HG02759 (cell line): ENCODE measurements around the gene GREB1.

ENCODE experiments used
- ATAC-seq: cut with Tn5 transposase; IDR thresholded peaks from one replicate; pipeline ENCODE4 v1.9.1; 2021; ENCODE audit warnings: mild to moderate bottlenecking, moderate library complexity; ENCODE audit not compliant: unreplicated experiment

The GREB1 gene

DNA sequence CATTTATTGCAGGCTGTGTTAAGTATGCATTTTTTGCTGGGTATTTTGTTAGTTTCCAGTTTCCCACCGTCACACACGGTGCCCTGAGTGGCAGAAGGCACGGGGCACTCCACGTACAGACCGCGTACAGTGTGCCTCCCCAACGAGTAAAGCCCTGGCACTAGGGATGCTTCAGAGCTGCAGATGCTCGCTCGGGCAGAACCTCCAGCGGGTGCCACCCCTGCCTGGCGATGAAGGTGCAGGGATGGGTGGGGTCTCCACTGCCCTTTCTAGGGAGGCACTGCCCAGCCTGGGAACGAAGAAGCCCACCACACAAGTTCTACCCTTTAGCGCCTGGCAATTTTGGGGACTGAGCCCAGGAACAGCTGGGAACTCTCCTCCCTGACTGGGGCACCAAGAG lies 4.1 kb downstream of the GREB1 start:
- no peak for ATAC-seq

DNA sequence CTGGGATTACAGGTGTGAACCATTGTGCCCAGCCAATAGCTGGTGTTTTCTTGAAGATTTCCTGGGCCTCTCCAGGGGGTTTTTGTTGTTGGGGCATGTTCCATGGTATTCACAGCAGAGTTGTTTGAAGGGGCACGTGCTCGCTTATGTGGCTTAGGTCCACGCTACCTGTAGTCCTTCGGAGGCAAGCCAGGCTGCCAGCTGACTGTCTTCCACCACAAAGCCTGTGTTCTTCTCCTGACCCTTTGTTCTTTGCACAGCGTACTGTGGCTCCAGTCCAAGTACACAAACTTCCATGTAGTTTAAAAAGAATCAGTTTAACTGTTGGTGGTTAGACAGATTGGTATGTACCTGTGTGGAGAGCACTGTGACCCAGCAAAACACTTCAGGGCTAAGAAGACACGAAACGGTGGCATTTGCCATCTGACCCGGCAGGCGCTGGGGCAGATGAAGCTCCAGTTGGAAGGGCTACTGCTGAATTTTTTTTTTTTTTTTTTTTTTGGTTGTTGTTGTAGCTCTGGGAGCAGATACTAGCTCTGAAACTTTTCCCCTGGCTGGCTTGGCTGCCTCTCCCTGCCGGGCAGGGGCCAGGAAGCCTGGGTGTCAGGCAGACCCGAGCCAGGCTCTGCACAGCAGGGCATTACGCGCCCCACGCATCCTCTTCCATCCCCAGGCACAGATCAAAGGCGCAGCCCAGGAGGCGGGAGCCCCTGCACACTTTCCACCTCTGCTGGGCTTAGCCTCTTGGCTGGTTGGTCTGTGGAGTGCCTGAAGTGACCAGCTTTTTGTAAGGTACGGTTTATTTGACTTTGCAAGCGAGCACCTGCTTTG lies 5.7 kb downstream of the GREB1 start:
- ATAC-seq, result no peak

DNA sequence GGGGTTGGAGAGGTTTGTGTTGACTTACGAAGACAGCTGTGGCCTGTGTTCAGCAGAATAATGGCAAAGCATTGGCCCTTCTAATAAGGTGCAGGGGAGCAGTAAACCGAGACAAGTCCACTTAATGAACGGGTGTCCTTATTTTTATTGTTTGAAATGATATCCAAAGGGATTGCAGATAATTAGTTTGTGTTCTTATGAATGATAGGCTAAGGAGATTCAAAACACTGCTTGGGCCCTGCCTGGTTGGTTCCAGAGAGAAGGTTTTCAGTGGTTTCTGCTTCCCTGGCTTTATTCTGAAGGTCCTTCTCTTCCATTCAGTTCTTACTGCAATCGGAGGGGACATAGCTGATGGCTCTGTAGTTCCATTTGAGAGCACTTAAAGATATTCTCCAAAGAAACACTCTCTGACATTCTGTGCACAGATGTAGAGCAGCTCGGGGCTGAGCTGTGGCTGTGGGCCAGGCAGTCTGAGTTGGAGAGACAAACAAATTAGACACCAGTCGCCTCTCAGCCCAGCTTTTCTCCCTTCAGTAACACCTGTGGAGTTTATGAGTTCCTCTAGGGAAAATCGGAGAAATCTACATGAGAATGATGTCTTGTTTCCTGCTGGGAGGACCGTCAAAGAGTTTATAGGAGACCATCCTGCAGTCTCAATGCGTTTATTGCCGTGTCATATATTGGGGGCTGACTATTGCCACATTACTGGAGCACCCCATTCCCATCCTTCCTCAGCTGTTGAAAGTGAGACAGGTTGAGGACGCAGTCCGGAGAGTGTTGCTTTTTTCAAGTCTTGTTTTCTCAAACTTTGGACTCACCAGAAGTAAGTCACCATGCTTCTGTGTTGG lies 6.5 kb downstream of the GREB1 start:
- ATAC-seq, result no peak

DNA sequence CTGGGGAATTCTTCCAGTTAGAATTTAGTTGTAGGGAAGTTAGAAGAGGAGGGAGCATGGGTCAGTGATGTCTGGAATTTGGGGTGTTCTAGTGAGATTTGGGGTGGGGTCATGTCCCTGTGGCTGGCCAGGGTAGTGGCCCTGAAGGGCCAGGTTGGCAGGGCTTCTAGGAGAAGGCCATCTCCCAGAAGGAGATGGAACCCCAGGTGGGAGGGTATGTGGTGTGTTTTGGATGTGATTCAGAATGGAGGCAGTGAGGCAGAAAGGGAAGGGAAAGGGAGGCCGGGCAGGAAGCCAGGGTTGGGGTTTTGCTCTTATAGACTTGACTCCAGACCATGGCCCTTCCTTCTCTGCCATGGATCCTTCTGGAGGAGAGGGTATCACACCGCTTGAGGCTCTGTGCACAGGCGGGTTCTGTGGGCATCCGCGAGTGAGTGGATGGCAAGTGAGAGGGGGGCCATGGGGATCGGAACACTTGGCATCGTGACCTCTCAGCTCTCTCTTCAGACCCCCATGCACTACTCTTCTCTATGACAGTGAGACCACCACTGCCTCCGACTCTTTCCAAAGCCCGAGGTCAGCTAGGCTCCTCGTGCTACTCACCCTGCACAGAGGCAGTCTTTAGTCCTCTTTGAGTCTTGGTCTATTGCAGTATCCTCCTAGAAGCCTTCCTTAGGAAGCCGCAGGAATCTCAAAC lies 7.3 kb downstream of the GREB1 start:
- ATAC-seq, result no peak

DNA sequence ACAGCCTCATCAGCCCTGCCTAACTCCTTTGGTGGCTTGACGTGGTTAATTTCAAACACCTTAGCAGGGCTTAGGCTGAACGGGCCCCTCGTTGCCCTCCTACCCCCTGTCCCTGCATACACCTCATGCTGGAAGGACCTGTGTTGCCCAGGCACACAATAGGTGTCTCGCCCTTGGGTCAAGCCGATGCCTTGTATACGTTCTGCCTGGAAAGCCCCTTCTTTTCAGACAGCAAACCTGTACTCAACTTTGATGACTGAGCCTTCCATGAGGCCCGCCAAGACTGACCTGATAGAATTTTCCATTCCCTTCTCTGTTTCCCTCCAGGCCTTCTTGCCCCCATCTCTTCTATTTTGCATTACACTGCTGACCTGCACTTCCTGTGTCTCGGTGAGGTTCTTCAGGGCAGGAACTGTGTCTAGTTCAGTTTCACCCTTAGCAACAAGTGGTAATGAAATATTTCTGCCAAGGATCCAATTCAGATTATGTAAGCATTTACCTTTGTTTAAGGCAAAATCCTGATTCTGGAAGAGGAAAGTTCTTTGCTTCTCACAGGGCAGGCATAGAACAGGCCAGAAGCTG lies 7.9 kb downstream of the GREB1 start:
- ATAC-seq, result no peak

DNA sequence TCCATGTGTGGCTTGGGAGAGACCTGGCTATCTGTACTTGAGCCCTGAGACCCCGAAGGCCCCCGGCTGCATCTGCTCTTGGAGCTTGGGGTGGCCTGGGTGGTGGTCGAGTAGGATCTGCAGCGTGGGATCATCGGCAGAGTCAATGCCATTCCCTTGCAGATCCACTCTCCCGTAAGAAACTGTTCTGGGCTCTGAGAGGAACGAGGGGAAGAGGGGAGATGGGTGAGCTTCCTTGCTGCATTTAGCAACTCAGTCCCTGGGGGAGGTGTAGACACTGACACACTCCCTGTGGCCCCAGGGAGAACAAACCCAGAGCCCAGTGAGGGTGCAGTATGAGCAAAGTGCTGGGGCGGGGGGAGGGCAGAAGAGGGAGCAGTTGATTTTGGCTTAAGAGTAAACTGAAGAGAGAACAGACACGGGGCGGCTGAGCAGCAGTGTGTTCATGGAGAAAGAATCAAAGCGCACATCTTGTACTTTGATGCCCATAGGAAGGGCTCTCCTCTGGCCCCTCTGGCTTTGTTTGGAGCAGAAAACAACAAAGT lies 8.5 kb downstream of the GREB1 start:
- ATAC-seq, result no peak

DNA sequence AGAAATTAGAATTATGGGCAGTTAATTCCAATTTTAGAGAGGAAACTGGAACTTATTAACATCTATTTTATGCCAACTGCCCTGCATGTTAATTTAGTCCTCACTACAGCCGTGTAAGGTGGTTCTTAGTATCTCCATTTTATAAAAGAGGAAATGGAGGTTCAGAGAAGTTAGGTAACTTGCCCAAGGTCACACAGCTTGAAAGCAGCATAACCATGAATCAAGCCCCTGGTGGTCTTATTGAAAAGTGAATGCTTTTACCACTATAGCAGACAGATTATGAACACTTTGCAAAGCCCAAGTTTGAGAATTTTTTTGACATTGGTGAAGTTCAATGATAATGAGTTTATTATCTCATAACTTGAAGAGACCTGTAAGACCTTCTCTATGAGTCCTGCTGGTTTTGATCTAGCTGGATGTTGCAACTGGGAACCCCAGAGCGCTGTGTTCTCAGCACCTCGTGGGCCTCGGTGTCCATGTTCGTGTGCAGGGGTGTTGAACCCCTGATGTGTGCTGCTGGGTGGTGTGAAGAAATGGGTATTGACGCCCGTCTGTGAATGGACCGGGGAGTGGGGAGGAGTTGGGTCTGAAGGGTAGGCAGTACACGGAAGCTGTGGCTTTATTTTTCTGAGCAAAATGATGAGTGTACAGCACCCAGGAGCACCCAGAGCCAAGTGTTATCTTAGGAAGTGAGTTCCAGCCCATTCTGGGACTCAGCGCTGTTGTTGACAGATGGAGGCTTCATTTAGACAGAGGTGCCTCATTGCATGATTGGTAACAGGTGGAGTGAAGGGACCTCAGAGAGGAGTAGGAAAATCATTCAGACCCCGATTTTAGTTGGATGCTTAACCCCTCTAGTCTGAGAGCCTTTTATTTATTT lies 9.7 kb downstream of the GREB1 start:
- ATAC-seq, result no peak

DNA sequence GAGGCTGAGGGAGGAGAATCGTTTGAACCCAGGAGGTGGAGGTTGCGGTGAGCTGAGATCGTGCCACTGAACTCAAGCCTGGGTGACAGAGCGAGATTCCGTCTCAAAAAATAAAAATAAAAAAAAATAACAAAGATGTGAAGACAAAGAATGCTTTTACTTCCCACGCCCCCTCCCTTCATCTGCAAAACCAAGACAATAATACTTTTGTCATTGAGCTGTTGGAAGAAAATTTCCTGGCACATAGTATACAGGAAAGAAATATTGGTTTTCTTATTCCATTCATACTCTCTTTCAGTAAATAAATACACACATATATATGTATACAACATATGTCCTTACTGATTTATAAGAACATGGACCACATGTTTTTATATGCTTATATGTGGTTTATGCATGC lies 12.2 kb downstream of the GREB1 start:
- ATAC-seq, result no peak

DNA sequence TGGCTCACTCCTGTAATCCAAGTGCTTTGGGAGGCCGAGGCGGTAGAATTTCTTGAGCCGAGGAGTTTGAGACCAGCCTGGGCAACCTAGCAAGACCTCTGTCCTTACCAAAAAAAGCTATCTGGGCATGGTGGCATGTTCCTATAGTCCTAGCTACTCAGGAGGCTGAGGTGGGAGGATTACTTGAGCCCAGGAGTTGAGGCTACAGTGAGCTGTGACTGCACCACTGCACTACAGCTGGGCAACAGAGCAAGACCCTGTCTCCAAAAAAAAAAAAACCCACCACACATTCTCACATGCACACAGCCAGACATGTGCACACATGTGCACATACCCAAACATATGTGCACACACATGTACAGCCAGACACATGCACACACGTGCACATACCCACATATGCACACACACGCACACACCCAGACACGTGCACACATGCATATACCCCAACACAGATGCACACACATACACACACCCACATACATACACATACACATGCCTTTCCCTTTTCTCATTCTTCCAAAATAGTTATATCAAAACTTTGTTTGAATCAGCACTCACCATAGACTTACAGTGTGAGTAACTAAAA lies 14.2 kb downstream of the GREB1 start:
- ATAC-seq, result no peak

DNA sequence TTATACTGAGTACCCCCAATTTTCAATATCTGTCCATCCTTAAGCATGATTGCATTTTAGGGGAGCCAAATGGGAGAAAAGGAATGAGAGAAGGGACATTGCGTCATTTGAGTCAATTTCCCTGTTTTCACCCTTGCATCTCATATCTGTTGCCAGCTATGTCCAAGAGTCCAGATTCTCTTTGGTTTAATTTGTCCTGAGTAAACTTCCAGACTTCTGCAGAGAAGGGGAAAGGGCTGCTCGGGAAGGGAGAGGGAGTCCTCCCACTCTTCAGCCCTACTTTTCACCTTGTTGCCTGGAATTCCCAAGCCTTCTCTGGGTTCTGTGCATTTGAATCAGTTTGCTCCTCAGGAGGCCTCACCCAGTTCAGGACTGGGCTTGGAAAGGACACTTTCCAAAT lies 16.5 kb downstream of the GREB1 start:
- ATAC-seq, result no peak

DNA sequence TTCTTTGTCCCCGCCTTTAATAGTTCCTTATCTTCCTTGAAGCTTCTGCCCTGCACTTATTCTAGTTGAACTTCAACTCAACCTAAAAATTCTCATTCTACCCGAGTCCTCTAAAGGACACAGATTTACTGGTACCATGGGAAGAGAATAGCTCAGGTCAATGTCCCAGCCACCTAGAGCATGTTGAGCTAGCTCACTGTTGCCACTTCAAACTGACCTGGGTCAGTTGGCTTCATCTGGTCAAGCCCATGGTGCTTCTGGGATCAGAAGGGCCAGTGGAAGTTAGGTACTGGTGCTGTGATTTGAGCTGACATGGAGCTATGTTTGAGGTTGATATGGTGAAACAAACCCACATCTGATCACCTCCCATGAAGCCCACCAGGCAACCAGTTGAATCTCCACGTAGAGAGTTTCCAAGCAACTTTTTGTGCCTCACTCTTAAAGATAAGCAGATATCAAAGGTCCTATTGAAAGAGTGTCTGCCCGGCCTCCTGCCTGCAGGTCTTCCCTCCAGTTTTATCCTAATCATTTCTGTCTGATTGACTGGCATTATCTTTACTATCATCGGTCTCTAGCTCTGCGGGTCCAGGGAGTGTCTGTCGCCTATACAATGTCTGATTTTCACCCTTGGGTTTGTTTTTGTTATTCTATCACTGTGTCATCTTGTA lies 17.2 kb downstream of the GREB1 start:
- no peak for ATAC-seq

DNA sequence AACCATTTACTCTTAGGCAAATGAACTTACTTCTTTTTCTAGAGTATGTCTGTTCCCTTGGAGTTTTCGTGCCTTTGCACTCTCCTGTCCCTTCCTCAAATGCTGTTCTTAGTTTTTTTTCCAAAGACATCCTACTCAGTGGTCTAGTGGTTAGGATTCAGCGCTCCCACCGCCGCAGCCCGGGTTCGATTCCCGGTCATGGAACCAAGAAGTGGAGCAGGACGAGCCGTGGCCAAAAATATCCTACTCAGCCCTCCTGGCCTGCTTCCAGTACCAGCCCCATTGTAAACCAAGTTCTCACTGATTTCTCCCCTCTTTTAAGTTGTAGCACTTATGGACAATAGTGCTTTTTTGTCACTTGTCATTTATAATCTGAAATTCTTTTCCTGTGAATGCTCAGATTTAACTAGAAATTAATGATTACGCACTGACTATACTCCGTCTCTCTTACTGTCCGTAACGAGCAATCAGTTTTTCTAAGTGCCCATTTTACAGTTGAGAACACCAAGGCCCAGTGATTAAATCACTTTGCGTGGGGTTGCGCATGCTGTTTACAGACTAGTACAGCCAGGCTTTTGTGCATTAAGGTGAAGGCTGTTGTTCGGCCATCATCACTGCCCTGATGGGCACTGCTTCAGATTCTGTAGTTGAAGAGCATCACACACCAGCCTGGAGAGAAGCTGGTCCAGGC lies 17.9 kb downstream of the GREB1 start:
- ATAC-seq, result no peak

DNA sequence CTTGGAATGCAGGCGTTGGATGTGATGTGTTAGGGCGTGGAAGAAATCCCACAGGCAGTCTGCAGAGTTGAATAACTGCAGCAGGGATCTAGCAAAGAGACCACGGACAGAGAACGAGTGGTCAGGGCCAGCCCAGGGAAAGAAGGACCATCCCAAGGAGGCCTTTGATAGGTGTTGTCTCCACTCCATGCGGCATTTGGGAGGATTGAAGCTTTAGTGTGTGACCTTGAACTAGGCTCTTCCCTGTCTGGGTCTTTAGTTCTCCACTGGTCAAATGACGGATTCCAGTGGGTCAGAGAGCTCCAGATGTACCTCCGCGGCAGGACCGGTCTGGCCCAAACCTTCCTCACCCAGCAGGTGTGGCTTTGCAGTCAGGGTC lies 18.4 kb downstream of the GREB1 start:
- ATAC-seq, result no peak

DNA sequence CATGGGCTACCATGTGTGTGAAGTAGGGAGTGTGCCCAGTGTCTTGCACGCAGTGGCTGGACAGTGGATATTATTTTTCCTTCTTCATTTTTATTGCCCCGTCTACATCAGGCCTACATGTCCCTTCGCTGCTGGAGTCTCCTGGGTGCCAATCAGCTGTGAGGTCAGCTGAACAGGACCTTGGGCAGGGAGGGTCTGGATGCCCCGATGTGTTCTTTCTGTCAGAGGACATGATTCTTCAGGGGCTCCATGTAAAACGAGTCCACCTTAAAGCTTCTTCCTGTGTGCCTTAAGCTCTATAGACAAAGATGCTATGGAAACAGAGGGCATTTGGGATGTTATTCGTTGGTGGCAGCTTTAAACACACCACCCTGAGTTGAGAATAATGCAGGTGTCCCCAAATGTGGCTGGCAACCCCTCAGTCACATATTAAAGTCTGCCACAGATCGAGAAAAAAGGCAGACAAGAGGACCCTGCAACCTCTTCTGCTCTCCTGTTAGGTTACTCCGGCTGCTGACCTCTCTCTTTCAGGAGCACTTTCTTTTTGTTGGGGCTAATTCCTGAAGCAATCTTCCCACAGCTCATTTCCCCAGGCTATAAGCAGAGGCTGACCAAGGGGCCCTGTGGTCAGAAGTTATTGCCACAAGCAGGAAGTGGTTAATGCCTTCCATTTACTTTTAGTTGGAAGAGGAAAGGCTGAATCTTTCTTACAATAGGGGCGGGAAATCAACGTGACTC lies 20.0 kb downstream of the GREB1 start:
- peak; percentile 37 for ATAC-seq

DNA sequence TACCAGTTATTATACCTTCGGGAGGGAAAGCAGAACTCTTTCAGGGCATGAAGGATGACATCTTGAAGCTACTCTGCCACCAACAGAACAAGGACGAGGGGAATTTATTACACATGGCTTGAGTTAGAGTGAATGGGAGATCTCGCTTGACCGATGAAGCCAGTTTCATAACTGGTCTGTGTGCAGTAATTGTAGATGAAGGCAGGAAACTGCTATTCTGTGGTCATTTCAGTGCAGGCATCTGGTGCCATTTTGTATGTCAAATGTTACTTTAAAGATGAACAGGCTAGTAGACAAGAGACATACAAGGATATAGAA lies 20.5 kb downstream of the GREB1 start:
- ATAC-seq, result peak; percentile 73

DNA sequence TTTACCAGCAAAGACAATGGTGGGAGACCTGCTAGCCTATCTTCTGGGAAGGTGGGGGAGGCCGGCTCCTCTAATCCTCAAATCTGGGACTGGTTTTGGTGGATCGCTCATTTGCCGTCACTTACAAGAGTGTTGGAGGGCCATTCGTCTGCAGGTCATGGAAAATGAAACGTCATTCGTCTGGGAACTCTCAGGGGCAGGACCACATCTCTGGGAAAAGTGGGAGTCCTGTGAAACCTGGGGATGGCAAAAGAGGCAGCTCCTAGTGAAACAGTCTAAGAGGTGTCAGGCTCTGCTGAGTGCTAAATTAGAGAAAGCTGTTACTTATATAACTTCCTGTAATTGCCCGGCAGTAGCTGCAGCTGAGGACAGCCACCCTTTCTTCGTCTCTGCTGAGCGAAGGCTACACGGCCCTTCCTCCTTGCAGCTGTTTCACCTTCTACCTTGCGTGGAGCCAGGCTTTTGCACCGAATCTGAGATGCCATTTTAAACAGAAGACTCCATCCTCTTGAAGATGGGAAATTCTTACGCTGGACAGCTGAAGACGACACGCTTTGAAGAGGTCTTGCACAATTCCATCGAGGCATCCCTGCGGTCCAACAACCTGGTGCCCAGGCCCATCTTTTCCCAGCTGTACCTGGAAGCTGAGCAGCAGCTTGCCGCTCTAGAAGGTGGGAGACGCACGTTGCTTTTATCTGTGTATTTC lies 22.4 kb downstream of the GREB1 start:
- ATAC-seq, result no peak

DNA sequence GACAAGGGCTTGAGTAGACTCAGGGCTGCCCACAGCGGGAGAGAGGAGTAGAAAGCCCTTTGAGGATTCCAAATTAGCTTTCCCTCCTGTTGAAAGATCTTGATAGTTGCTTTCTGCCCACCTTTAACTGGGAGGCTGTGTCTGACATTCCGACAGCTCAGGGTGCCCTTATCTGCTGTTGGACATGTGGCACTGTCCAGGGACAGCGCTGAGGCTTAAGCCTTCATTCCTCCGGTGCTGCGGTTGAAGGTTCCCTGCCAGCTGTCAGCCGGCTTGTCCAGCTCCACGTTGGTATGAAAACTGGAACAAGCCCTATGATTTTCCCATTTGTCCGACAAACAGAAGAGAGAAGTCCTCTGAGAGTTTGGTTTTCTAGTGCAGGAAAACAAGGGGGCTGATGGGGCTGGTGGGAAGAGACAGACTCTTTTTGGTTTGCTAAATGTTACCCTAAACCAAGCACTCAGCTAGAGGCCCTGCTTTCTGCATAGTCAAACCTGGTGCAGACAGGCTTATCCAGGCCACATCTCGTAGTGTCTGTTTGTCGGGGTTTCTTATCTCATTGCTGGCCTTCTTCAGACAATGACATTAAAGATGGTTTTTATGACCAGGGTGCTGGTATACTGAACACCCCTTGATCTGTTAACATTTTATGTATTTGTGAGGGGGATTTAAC lies 24.5 kb downstream of the GREB1 start:
- ATAC-seq, result no peak
